VCaP (cell line): ENCODE results near the gene LHCGR.
"Not testable (repeated sequence)": the region's sequence is repeated elsewhere in the genome, so short reads cannot be mapped to it uniquely, and the experiment has no call there.

Experiments
- H3K27ac ChIP-seq: fragments of 450-650 bp; 2 replicates; pipeline ENCODE4 v1.5.1; 2017
- CTCF ChIP-seq: fragments of 450-650 bp; conservative IDR thresholded peaks from 2 replicates; pipeline ENCODE4 v1.5.1; 2017; ENCODE audit warnings: mild to moderate bottlenecking, moderate library complexity

LHCGR gene

GRCh38 chr2:48747319-48747718, 8.2 kb downstream of the LHCGR start:
- H3K27ac ChIP-seq, result no peak overlapping the region

GRCh38 chr2:48739236-48739635, 16.3 kb downstream of the LHCGR start:
- H3K27ac ChIP-seq, result not testable (repeated sequence)

More at GRCh38 chr2:48747319-48747718, 8.2 kb downstream of the LHCGR start:
- no peak for TF ChIP-seq CTCF

- H3K27ac ChIP-seq, result no peak overlapping the region
- no peak for TF ChIP-seq CTCF
Measured at GRCh38 chr2:48738806-48739205, 16.7 kb downstream of the LHCGR start.

GRCh38 chr2:48736251-48736650, 19.3 kb downstream of the LHCGR start:
- TF ChIP-seq CTCF, result no peak
- H3K27ac ChIP-seq, result no peak overlapping the region

GRCh38 chr2:48734576-48735303, 20.8 kb downstream of the LHCGR start:
- TF ChIP-seq CTCF, result no peak
- H3K27ac ChIP-seq, result no peak overlapping the region

GRCh38 chr2:48733067-48733503, 22.4 kb downstream of the LHCGR start:
- no peak for TF ChIP-seq CTCF
- no peak overlapping the region for H3K27ac ChIP-seq

- H3K27ac ChIP-seq, result no peak overlapping the region
- TF ChIP-seq CTCF, result no peak
Measured at GRCh38 chr2:48728840-48729239, 26.7 kb downstream of the LHCGR start.

GRCh38 chr2:48728295-48728694, 27.2 kb downstream of the LHCGR start:
- TF ChIP-seq CTCF, result no peak
- H3K27ac ChIP-seq, result no peak overlapping the region
